SK-N-SH (cell line): Measurements from ENCODE around the gene PRLR. TPM values are rescaled to one million over a fixed set of nuclear protein-coding genes. Genes with fewer than 3 reads are reported as not detected.

Experiments
- CTCF ChIA-PET: fragments of 300-600, 350-600 bp; formaldehyde crosslinking; extraction: SDS; loops from one replicate; lab custom pipeline; 2021; lab: Yijun Ruan, JAX
- POLR2A ChIA-PET: fragments of 350-600 bp; sonication (Branson Sonifier 250); formaldehyde crosslinking; extraction: SDS; loops from one replicate; lab custom pipeline; 2020; ENCODE audit warnings: antibody characterized with exemption, inconsistent platforms; lab: Yijun Ruan, JAX
- DNase-seq: peaks from one replicate; pipeline ENCODE4 v3.0.0; 2012
- H2AFZ ChIP-seq: fragments of 200-600 bp; sonication (generic); 2 replicates; pipeline ENCODE4 v1.8.1; 2016; ENCODE audit warnings: antibody characterized with exemption, mild to moderate bottlenecking, low read depth
- H3F3A ChIP-seq: fragments of 200-600 bp; sonication (generic); replicated peaks from 2 replicates; pipeline ENCODE3; 2016; ENCODE audit warnings: antibody characterized with exemption, mild to moderate bottlenecking; ENCODE audit not compliant: insufficient read depth
- H3K27ac ChIP-seq, 2 experiments: fragments of 200-500 bp in 1 of 2; fragments of 200-600 bp in 1 of 2; sonication (Bioruptor generic) in 1 of 2; sonication (generic), shearing (Covaris generic) in 1 of 2; 2 replicates each; pipeline versions ENCODE4 v1.5.1 to v1.6.1; 2014 to 2016; ENCODE audit warnings: low read depth in 2 of 2, inconsistent platforms in 1 of 2, low read length in 1 of 2, mild to moderate bottlenecking in 1 of 2, mixed read lengths in 1 of 2
- H3K27me3 ChIP-seq: fragments of 200-600 bp; sonication (generic), shearing (Covaris generic); 2 replicates; pipeline ENCODE4 v1.6.1; 2016; ENCODE audit warnings: mixed run types; ENCODE audit not compliant: insufficient read depth
- H3K36me3 ChIP-seq, 2 experiments: fragments of 200-500 bp in 1 of 2; fragments of 200-600 bp in 1 of 2; sonication (Bioruptor generic) in 1 of 2; sonication (generic) in 1 of 2; replicated peaks in 1 of 2; 2 replicates each; pipeline versions ENCODE3 to v1.5.1; 2014 to 2016; ENCODE audit warnings: low read length in 1 of 2, mild to moderate bottlenecking in 1 of 2; ENCODE audit not compliant: insufficient read depth in 2 of 2, control insufficient read depth in 1 of 2
- H3K4me1 ChIP-seq, 2 experiments: fragments of 200-500 bp in 1 of 2; fragments of 200-600 bp in 1 of 2; sonication (Bioruptor generic) in 1 of 2; sonication (generic), shearing (Covaris generic) in 1 of 2; 2 replicates each; pipeline versions ENCODE4 v1.5.1 to v1.6.1; 2014 to 2016; ENCODE audit warnings: low read depth in 1 of 2, low read length in 1 of 2, mixed run types in 1 of 2; ENCODE audit not compliant: insufficient read depth in 2 of 2, control insufficient read depth in 1 of 2
- H3K4me2 ChIP-seq: fragments of 200-600 bp; sonication (generic), shearing (Covaris generic); 2 replicates; pipeline ENCODE4 v1.6.1; 2017; ENCODE audit warnings: mixed run types
- H3K4me3 ChIP-seq, 2 experiments: fragments of 200-500 bp in 1 of 2; fragments of 200-600 bp in 1 of 2; sonication (Bioruptor generic) in 1 of 2; sonication (generic), shearing (Covaris generic) in 1 of 2; 2 replicates each; pipeline versions ENCODE4 v1.5.1 to v1.8.1; 2014 to 2016; ENCODE audit warnings: low read depth in 2 of 2, inconsistent platforms in 1 of 2, low read length in 1 of 2, mild to moderate bottlenecking in 1 of 2, mixed read lengths in 1 of 2, moderate library complexity in 1 of 2
- H3K79me2 ChIP-seq: fragments of 200-600 bp; sonication (generic); 2 replicates; pipeline ENCODE4 v1.8.1; 2017; ENCODE audit warnings: mild to moderate bottlenecking; ENCODE audit not compliant: insufficient read depth
- H3K9ac ChIP-seq: fragments of 200-600 bp; sonication (generic); 2 replicates; pipeline ENCODE4 v1.6.1; 2017; ENCODE audit warnings: mixed run types
- H3K9me2 ChIP-seq: fragments of 200-600 bp; sonication (generic); 2 replicates; pipeline ENCODE4 v1.6.1; 2017; ENCODE audit warnings: mixed run types
- H3K9me3 ChIP-seq: fragments of 200-600 bp; sonication (generic); 2 replicates; pipeline ENCODE4 v1.6.1; 2017; ENCODE audit warnings: mixed run types, mild to moderate bottlenecking, moderate library complexity
- H4K20me1 ChIP-seq: fragments of 200-600 bp; sonication (generic); 2 replicates; pipeline ENCODE4 v1.6.1; 2017; ENCODE audit warnings: mild to moderate bottlenecking, mixed run types; ENCODE audit not compliant: insufficient read depth
- CTCF ChIP-seq: fragments of 200-600 bp; sonication (generic); IDR thresholded peaks from 2 replicates; pipeline ENCODE4 v1.6.1; 2017; ENCODE audit warnings: antibody characterized with exemption, mild to moderate bottlenecking, moderate library complexity
- EZH2phosphoT487 ChIP-seq: fragments of 200-600 bp; sonication (generic); IDR thresholded peaks from 2 replicates; pipeline ENCODE4 v1.6.1; 2017; ENCODE audit warnings: low read depth, mixed run types, mild to moderate bottlenecking, antibody characterized with exemption, moderate library complexity, borderline replicate concordance
- FOXJ3 ChIP-seq: sonication (generic); formaldehyde crosslinking; IDR thresholded peaks from 2 replicates; pipeline ENCODE4 v1.5.1; 2020; ENCODE audit warnings: mild to moderate bottlenecking, missing genetic modification reagents
- GABPA ChIP-seq: IDR thresholded peaks from 2 replicates; pipeline ENCODE4 v1.4.0; 2012; ENCODE audit warnings: low read depth, mild to moderate bottlenecking
- JUND ChIP-seq: IDR thresholded peaks from 2 replicates; pipeline ENCODE4 v1.4.0; 2012
- NFIC ChIP-seq: IDR thresholded peaks from 2 replicates; pipeline ENCODE4 v1.4.0; 2012; ENCODE audit warnings: borderline replicate concordance
- PBX3 ChIP-seq: IDR thresholded peaks from 2 replicates; pipeline ENCODE4; 2012
- POLR2AphosphoS5 ChIP-seq: IDR thresholded peaks from 2 replicates; pipeline ENCODE4 v1.6.1; 2012; ENCODE audit warnings: low read depth, low read length
- RAD21 ChIP-seq: IDR thresholded peaks from 2 replicates; pipeline ENCODE4 v1.6.1; 2012; ENCODE audit warnings: mild to moderate bottlenecking, low read length
- REST ChIP-seq: IDR thresholded peaks from 2 replicates; pipeline ENCODE4 v1.6.1; 2012; ENCODE audit warnings: mild to moderate bottlenecking, low read depth, low read length, moderate library complexity
- RFX5 ChIP-seq: IDR thresholded peaks from 2 replicates; pipeline ENCODE4 v1.6.1; 2012; ENCODE audit warnings: mild to moderate bottlenecking, improper control_type of control experiment, low read length
- RXRA ChIP-seq: IDR thresholded peaks from 2 replicates; pipeline ENCODE4 v1.4.0; 2012; ENCODE audit warnings: low read depth, mild to moderate bottlenecking, borderline replicate concordance
- SMC3 ChIP-seq: IDR thresholded peaks from 2 replicates; pipeline ENCODE4 v1.6.1; 2012; ENCODE audit warnings: low read depth, low read length, improper control_type of control experiment
- TCF12 ChIP-seq: IDR thresholded peaks from 2 replicates; pipeline ENCODE4 v1.4.0; 2012
- TEAD4 ChIP-seq: IDR thresholded peaks from 2 replicates; pipeline ENCODE4 v1.4.0; 2012; ENCODE audit warnings: mild to moderate bottlenecking, borderline replicate concordance; ENCODE audit not compliant: insufficient read depth
- USF1 ChIP-seq: IDR thresholded peaks from 2 replicates; pipeline ENCODE4 v1.4.0; 2012; ENCODE audit warnings: low read depth, borderline replicate concordance
- YY1 ChIP-seq: IDR thresholded peaks from 2 replicates; pipeline ENCODE4 v1.4.0; 2012; ENCODE audit warnings: low read depth, mild to moderate bottlenecking
- WGBS: methylation state at CpG from one replicate; pipeline ENCODE4 v1.1.6; 2017; ENCODE audit warnings: low lambda C conversion rate; 5-methylcytosine and 5-hydroxymethylcytosine counted together
- polyA plus RNA-seq, 3 experiments: library from polyadenylated mRNA; depleted of rRNA; stranded (reverse); fragments of >200 nt; gene quantifications; 2 replicates each; pipeline ENCODE4 v1.2.3, GENCODE V29; 2012

Gene PRLR
- polyA plus RNA-seq, 1 of the 3 experiments (the other 2 are of a cell fraction) = 0.13 TPM

- H3K4me2 ChIP-seq = no peak overlapping the region; the same call in 1 of the 2 replicates
- POLR2A ChIA-PET = no interaction called here
- no peaks in the 10 kb centered on the region for H3K79me2 ChIP-seq
- 6% methylated on average over 17 of the region's 18 CpGs for WGBS
- H3F3A ChIP-seq = no peaks in the 10 kb centered on the region
- H3K27ac ChIP-seq = no peak overlapping the region
- CTCF ChIA-PET = interaction anchor here (0.6 to 2.0 kb wide), 43 partner anchors 8 to 1580 kb away, joined by 3 to 17 read pairs (median 4); partner anchors contain the start of genes BRIX1 and RAD1
- H3K9me2 ChIP-seq = no peaks in the 10 kb centered on the region
- no peaks in the 10 kb centered on the region for H4K20me1 ChIP-seq
- peak overlapping the region in 1 of 2 experiments; percentile 35; a peak in 1 of 4 replicates for H3K4me3 ChIP-seq
- no peaks in the 10 kb centered on the region for H3K9me3 ChIP-seq
- H3K36me3 ChIP-seq = no peaks in the 10 kb centered on the region
- H3K27me3 ChIP-seq = peaks cover 14% of the 10 kb centered on the region; the same call in 1 of the 2 replicates
- H3K9ac ChIP-seq = no peak overlapping the region
- DNase-seq = peak; percentile 69
- TF ChIP-seq TCF12 (no peak), SMC3 (peak; percentile 62), RFX5 (no peak), EZH2phosphoT487 (no peak), RAD21 (peak; percentile 82), REST (no peak), CTCF (peak; percentile 94)
- H2AFZ ChIP-seq = no peak overlapping the region
- peaks cover 0 to 2% of the 10 kb centered on the region in 2 experiments; a peak in 1 of 4 replicates for H3K4me1 ChIP-seq
Measured at GRCh38 chr5:35003018-35003957, 227.0 kb downstream of the PRLR start.

- Histone ChIP-seq H3K79me2 (no peaks in the 10 kb centered on the region), H3K4me1 (peaks cover 0 to 2% of the 10 kb centered on the region in 2 experiments; a peak in 1 of 4 replicates), H3K9me2 (no peaks in the 10 kb centered on the region), H3K9ac (no peak overlapping the region), H3K4me2 (no peak overlapping the region), H3K27ac (no peak overlapping the region), H3K36me3 (no peaks in the 10 kb centered on the region), H2AFZ (no peak overlapping the region), H4K20me1 (no peaks in the 10 kb centered on the region), H3K4me3 (no peak overlapping the region), H3K9me3 (no peaks in the 10 kb centered on the region), H3K27me3 (peaks cover 14% of the 10 kb centered on the region; the same call in 1 of the 2 replicates), H3F3A (no peaks in the 10 kb centered on the region)
- 73% methylated on average over 6 of the region's 6 CpGs for WGBS
- ChIA-PET CTCF (interaction anchor here (0.6 to 2.0 kb wide), 14 partner anchors 14 to 527 kb away, joined by 3 to 11 read pairs (median 4); no protein-coding TSS in a partner anchor), POLR2A (no interaction called here)
- no peak for DNase-seq
- no peak for TF ChIP-seq RXRA
- no peak for TF ChIP-seq NFIC
- no peak for TF ChIP-seq YY1
- no peak for TF ChIP-seq TEAD4
- no peak for TF ChIP-seq PBX3
- no peak for TF ChIP-seq USF1
- no peak for TF ChIP-seq JUND
- TF ChIP-seq FOXJ3 (CRISPR knock-in tag) = no peak
- TF ChIP-seq GABPA = no peak
- no peak for TF ChIP-seq POLR2AphosphoS5
Measured at GRCh38 chr5:35002459-35002858, 227.8 kb downstream of the PRLR start.
